H1 (cell line): ENCODE data around the gene HEATR5A. TPM values are rescaled to one million over a fixed set of nuclear protein-coding genes. Genes with fewer than 3 reads are reported as not detected.

Source experiments
- BCL11A ChIP-seq, 2 experiments: IDR thresholded peaks; one replicate each; pipeline ENCODE4 v1.6.1; 2011; ENCODE audit warnings: low read depth in 2 of 2, low read length in 2 of 2, mild to moderate bottlenecking in 2 of 2
- RFX5 ChIP-seq: IDR thresholded peaks from 2 replicates; pipeline ENCODE4 v1.6.1; 2011; ENCODE audit warnings: low read depth, low read length, improper control_type of control experiment, borderline replicate concordance
- TAF7 ChIP-seq: optimal IDR thresholded peaks from 2 replicates; pipeline ENCODE3; 2011; ENCODE audit warnings: low read depth, mild to moderate bottlenecking, inconsistent platforms, low read length, moderate library complexity, borderline replicate concordance
- polyA plus RNA-seq, 7 experiments: library from polyadenylated mRNA; depleted of rRNA in 3 of 7; stranded (reverse) in 5 of 7; unstranded in 2 of 7; fragments of >200 nt in 5 of 7; fragments of 200-250 nt in 2 of 7; gene quantifications; 1 replicate in 5 of 7; 2 replicates in 1 of 7; 4 replicates in 1 of 7; pipeline versions ENCODE4 v1.2.1 to v1.2.3, GENCODE V29; 2011 to 2013; ENCODE audit warnings: missing spikeins in 2 of 7, mixed read lengths in 2 of 7
- total RNA-seq: library from RNA; stranded (reverse); fragmentation: NEBNext Ultra II Directional; extraction: Animal tissue kit (Norgen Biotek cat#: 25700); gene quantifications from 2 replicates; pipeline ENCODE4 v1.2.1, GENCODE V29; 2021
- TF ChIP-seq, protein P1 (sequence below): fragments of 300-600 bp; sonication (generic); IDR thresholded peaks from 2 replicates; pipeline ENCODE4 v1.7.1; 2012; ENCODE audit warnings: low read length, moderate library complexity, mild to moderate bottlenecking, inconsistent platforms; ENCODE audit not compliant: insufficient replicate concordance
- TF ChIP-seq, protein P2 (sequence below), 3 experiments: IDR thresholded peaks; 1 replicate in 2 of 3; 2 replicates in 1 of 3; pipeline versions ENCODE4 v1.5.1 to v1.6.1; 2011; ENCODE audit warnings: low read length in 3 of 3, mild to moderate bottlenecking in 3 of 3, inconsistent platforms in 2 of 3, low read depth in 1 of 3, moderate library complexity in 1 of 3; ENCODE audit not compliant: insufficient read depth in 1 of 3; ENCODE audit errors: control extremely low read depth in 1 of 3

HEATR5A gene
- total and polyA plus RNA-seq, 2 of the 8 experiments (the other 6 are each of a cell fraction or from before 2014, with no cell fraction given) = 9.0 to 36.2 TPM

DNA sequence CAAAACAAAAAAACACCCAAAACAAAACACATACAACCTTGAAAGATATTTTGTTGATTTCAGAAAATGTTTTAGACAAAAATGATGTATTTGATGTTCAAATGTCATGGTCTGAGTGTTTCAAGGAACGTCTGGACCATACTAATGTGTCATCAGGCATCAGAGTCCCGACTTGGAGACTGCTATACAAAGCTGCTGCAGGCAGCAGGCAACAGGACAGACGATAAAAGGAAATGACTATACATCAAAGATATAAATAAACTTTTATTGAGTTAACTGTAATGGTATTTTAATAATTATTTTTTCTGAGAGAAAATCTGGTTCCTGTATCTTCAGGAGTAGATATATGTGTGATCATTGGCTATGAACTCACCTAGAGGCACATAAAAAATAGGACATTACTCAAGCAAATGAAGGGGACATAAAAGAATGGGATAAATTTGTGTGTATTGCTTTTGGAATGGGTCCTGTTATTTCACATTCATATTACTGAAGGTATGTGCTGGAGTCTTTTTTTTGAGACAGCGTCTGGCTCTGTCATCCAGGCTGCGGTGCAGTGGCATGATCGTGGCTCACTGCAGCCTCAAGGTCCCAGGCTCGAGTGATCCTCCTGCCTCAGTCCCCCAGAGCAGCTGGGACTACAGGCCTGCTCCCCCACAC lies 125.5 kb downstream of the HEATR5A start (continued):
- TF ChIP-seq, protein P1, sequence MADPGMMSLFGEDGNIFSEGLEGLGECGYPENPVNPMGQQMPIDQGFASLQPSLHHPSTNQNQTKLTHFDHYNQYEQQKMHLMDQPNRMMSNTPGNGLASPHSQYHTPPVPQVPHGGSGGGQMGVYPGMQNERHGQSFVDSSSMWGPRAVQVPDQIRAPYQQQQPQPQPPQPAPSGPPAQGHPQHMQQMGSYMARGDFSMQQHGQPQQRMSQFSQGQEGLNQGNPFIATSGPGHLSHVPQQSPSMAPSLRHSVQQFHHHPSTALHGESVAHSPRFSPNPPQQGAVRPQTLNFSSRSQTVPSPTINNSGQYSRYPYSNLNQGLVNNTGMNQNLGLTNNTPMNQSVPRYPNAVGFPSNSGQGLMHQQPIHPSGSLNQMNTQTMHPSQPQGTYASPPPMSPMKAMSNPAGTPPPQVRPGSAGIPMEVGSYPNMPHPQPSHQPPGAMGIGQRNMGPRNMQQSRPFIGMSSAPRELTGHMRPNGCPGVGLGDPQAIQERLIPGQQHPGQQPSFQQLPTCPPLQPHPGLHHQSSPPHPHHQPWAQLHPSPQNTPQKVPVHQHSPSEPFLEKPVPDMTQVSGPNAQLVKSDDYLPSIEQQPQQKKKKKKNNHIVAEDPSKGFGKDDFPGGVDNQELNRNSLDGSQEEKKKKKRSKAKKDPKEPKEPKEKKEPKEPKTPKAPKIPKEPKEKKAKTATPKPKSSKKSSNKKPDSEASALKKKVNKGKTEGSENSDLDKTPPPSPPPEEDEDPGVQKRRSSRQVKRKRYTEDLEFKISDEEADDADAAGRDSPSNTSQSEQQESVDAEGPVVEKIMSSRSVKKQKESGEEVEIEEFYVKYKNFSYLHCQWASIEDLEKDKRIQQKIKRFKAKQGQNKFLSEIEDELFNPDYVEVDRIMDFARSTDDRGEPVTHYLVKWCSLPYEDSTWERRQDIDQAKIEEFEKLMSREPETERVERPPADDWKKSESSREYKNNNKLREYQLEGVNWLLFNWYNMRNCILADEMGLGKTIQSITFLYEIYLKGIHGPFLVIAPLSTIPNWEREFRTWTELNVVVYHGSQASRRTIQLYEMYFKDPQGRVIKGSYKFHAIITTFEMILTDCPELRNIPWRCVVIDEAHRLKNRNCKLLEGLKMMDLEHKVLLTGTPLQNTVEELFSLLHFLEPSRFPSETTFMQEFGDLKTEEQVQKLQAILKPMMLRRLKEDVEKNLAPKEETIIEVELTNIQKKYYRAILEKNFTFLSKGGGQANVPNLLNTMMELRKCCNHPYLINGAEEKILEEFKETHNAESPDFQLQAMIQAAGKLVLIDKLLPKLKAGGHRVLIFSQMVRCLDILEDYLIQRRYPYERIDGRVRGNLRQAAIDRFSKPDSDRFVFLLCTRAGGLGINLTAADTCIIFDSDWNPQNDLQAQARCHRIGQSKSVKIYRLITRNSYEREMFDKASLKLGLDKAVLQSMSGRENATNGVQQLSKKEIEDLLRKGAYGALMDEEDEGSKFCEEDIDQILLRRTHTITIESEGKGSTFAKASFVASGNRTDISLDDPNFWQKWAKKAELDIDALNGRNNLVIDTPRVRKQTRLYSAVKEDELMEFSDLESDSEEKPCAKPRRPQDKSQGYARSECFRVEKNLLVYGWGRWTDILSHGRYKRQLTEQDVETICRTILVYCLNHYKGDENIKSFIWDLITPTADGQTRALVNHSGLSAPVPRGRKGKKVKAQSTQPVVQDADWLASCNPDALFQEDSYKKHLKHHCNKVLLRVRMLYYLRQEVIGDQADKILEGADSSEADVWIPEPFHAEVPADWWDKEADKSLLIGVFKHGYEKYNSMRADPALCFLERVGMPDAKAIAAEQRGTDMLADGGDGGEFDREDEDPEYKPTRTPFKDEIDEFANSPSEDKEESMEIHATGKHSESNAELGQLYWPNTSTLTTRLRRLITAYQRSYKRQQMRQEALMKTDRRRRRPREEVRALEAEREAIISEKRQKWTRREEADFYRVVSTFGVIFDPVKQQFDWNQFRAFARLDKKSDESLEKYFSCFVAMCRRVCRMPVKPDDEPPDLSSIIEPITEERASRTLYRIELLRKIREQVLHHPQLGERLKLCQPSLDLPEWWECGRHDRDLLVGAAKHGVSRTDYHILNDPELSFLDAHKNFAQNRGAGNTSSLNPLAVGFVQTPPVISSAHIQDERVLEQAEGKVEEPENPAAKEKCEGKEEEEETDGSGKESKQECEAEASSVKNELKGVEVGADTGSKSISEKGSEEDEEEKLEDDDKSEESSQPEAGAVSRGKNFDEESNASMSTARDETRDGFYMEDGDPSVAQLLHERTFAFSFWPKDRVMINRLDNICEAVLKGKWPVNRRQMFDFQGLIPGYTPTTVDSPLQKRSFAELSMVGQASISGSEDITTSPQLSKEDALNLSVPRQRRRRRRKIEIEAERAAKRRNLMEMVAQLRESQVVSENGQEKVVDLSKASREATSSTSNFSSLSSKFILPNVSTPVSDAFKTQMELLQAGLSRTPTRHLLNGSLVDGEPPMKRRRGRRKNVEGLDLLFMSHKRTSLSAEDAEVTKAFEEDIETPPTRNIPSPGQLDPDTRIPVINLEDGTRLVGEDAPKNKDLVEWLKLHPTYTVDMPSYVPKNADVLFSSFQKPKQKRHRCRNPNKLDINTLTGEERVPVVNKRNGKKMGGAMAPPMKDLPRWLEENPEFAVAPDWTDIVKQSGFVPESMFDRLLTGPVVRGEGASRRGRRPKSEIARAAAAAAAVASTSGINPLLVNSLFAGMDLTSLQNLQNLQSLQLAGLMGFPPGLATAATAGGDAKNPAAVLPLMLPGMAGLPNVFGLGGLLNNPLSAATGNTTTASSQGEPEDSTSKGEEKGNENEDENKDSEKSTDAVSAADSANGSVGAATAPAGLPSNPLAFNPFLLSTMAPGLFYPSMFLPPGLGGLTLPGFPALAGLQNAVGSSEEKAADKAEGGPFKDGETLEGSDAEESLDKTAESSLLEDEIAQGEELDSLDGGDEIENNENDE = no peak
- TF ChIP-seq TAF7 (no peak), BCL11A (IDR thresholded peaks at IDR 0.05; ENCODE audit: low read depth in 2 of 2, low read length in 2 of 2) (no peak), RFX5 (no peak)
- TF ChIP-seq, protein P2, sequence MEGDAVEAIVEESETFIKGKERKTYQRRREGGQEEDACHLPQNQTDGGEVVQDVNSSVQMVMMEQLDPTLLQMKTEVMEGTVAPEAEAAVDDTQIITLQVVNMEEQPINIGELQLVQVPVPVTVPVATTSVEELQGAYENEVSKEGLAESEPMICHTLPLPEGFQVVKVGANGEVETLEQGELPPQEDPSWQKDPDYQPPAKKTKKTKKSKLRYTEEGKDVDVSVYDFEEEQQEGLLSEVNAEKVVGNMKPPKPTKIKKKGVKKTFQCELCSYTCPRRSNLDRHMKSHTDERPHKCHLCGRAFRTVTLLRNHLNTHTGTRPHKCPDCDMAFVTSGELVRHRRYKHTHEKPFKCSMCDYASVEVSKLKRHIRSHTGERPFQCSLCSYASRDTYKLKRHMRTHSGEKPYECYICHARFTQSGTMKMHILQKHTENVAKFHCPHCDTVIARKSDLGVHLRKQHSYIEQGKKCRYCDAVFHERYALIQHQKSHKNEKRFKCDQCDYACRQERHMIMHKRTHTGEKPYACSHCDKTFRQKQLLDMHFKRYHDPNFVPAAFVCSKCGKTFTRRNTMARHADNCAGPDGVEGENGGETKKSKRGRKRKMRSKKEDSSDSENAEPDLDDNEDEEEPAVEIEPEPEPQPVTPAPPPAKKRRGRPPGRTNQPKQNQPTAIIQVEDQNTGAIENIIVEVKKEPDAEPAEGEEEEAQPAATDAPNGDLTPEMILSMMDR (IDR thresholded peaks at IDR 0.05; ENCODE audit: control extremely low read depth in 1 of 3, insufficient read depth in 1 of 3, low read depth in 1 of 3, low read length in 3 of 3) = no peak
